AG04449 (cell line): ENCODE results near the gene SPIN1.
A peak's percentile ranks its signal among the peaks of the same experiment; 100 is the strongest.

ENCODE experiments used
- CTCF ChIA-PET: fragments of 350-600 bp; formaldehyde crosslinking; extraction: SDS; loops from one replicate; lab custom pipeline; 2021; ENCODE audit warnings: antibody characterized with exemption; lab: Yijun Ruan, JAX
- POLR2A ChIA-PET: fragments of 400-600, 350-600 bp; formaldehyde crosslinking; extraction: SDS; loops from one replicate; lab custom pipeline; 2020; ENCODE audit warnings: antibody characterized with exemption, inconsistent platforms; lab: Yijun Ruan, JAX
- DNase-seq: peaks from one replicate; pipeline ENCODE4 v3.0.0-alpha.2; 2010; ENCODE audit warnings: low read depth, low spot score
- H3K4me3 ChIP-seq: 2 replicates; pipeline ENCODE4 v1.5.1; 2011; ENCODE audit warnings: low read depth, mild to moderate bottlenecking, control low read depth, low read length
- CTCF ChIP-seq: IDR thresholded peaks from one replicate; pipeline ENCODE4 v1.5.1; 2011; ENCODE audit warnings: mild to moderate bottlenecking, moderate library complexity, low read length, control low read depth, inconsistent platforms; ENCODE audit not compliant: insufficient read depth; ENCODE audit errors: missing control alignments

SPIN1 gene

GRCh38 chr9:88387036-88387551 lies 1.1 kb upstream of the SPIN1 start:
- CTCF ChIA-PET, result interaction anchor here (0.6 to 1.6 kb wide), 3 partner anchors 9 to 376 kb away, joined by 3 to 5 read pairs (median 4); no protein-coding TSS in a partner anchor
- no peak for TF ChIP-seq CTCF
- no peak for DNase-seq
- POLR2A ChIA-PET, result no interaction called here
- peak overlapping the region; percentile 96 for H3K4me3 ChIP-seq

- no peak for DNase-seq
- no peak for TF ChIP-seq CTCF
- POLR2A ChIA-PET, result no interaction called here
- CTCF ChIA-PET, result interaction anchor here (1.4 to 1.6 kb wide), 2 partner anchors 8 to 197 kb away, joined by 4 to 5 read pairs; no protein-coding TSS in a partner anchor
- peak overlapping the region; percentile 96 for H3K4me3 ChIP-seq
Observed at GRCh38 chr9:88387552-88388202, 567 bp upstream of the SPIN1 start.

GRCh38 chr9:88388886-88389605 lies 802 bp downstream of the SPIN1 start:
- POLR2A ChIA-PET, result no interaction called here
- no peak for DNase-seq

GRCh38 chr9:88390371-88390990 lies 2.2 kb downstream of the SPIN1 start:
- ChIA-PET POLR2A (interaction anchor here (1.1 kb wide), 1 partner anchor 9 kb away, joined by 5 read pairs; no protein-coding TSS in a partner anchor), CTCF (interaction anchor here (0.6 kb wide), 1 partner anchor 203 kb away, joined by 3 read pairs; no protein-coding TSS in a partner anchor)
- DNase-seq, result no peak
- no peak overlapping the region for H3K4me3 ChIP-seq
- TF ChIP-seq CTCF, result no peak

More at GRCh38 chr9:88388886-88389605, 802 bp downstream of the SPIN1 start:
- TF ChIP-seq CTCF, result no peak
- CTCF ChIA-PET, result no interaction called here
- H3K4me3 ChIP-seq, result peak overlapping the region; percentile 68

GRCh38 chr9:88391236-88391635 lies 3.0 kb downstream of the SPIN1 start:
- no peak for TF ChIP-seq CTCF
- DNase-seq, result no peak
- CTCF ChIA-PET, result interaction anchor here (0.6 kb wide), 1 partner anchor 202 kb away, joined by 3 read pairs; no protein-coding TSS in a partner anchor
- POLR2A ChIA-PET, result interaction anchor here (1.1 kb wide), 1 partner anchor 8 kb away, joined by 5 read pairs; no protein-coding TSS in a partner anchor
- H3K4me3 ChIP-seq, result no peak overlapping the region
